GM12875 (cell line): ENCODE measurements around the gene ACHE.

Experiments used
- H3K4me3 ChIP-seq: one replicate; pipeline ENCODE4 v1.5.1; 2011; ENCODE audit warnings: low read depth, low read length, control low read depth
- TF ChIP-seq, protein P1 (sequence below): IDR thresholded peaks from 2 replicates; pipeline ENCODE4 v1.5.1; 2011; ENCODE audit warnings: low read depth, mild to moderate bottlenecking, control low read depth, inconsistent platforms, low read length, moderate library complexity, borderline replicate concordance; ENCODE audit not compliant: insufficient read depth

Gene ACHE

DNA sequence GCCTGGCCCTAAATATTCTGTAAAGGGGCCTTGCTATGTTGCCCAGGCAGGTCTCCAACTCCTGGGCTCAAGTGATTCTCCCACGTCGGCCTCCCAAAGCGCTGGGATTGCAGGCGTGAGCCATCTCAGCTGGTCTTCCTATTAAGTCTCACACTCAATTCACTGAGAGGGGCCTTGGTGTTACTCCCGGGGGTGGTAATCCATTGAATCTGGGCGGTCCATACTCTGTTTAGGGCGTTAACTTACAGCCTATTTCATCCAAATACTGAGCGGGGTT is 21.4 kb downstream of the ACHE start:
- H3K4me3 ChIP-seq: peak overlapping the region; percentile 94
- TF ChIP-seq, protein P1, sequence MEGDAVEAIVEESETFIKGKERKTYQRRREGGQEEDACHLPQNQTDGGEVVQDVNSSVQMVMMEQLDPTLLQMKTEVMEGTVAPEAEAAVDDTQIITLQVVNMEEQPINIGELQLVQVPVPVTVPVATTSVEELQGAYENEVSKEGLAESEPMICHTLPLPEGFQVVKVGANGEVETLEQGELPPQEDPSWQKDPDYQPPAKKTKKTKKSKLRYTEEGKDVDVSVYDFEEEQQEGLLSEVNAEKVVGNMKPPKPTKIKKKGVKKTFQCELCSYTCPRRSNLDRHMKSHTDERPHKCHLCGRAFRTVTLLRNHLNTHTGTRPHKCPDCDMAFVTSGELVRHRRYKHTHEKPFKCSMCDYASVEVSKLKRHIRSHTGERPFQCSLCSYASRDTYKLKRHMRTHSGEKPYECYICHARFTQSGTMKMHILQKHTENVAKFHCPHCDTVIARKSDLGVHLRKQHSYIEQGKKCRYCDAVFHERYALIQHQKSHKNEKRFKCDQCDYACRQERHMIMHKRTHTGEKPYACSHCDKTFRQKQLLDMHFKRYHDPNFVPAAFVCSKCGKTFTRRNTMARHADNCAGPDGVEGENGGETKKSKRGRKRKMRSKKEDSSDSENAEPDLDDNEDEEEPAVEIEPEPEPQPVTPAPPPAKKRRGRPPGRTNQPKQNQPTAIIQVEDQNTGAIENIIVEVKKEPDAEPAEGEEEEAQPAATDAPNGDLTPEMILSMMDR: no peak

- peak overlapping the region; percentile 94 for H3K4me3 ChIP-seq
- TF ChIP-seq, protein P1: no peak
Observed at GRCh38 chr7:100873599-100874299, 21.9 kb downstream of the ACHE start.

- peak overlapping the region; percentile 93 for H3K4me3 ChIP-seq
- TF ChIP-seq, protein P1: no peak
Observed at GRCh38 chr7:100867776-100868485, 27.8 kb downstream of the ACHE start.

DNA sequence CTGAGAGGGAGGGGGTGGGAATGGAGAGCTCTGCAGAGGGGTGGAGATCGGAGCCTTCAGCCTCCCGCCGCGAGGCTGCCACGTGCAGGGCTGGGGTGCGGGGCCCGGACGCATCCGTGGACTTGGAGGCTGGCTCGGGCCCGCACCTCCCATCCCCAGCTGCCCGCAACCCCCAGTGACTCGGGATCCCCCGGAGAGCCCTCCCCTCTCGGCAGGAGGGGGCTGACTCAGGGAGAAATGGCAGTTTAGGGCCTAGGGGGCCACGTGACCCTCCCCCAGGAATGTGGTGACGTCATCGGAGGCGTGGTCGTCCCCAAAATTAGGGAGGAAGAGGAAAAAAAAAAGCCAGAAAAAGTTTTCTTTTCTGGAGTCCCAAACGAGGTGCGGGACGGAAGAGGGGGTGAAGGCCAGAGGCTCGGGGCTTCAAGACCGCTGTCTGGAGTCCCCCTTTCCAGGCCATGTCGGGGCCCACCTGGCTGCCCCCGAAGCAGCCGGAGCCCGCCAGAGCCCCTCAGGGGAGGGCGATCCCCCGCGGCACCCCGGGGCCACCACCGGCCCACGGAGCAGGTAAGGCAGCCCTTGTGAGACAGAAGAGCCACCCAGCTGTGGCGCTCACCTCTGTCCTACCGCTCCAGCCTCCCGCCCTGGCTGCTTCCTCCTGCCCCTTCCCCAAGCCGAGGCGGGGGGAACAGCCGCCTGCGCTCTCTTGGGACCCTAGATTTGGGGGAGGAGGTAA is 28.5 kb downstream of the ACHE start, which contains the start of gene TRIP6:
Gene TRIP6, plus strand, starts transcription at position 348 of the 736 bp plus-strand sequence. Its CDS starts 111 bp downstream, at position 459.
- H3K4me3 ChIP-seq: peak within 1 kb of the TSS; percentile 93
- TF ChIP-seq, protein P1: no peak

DNA sequence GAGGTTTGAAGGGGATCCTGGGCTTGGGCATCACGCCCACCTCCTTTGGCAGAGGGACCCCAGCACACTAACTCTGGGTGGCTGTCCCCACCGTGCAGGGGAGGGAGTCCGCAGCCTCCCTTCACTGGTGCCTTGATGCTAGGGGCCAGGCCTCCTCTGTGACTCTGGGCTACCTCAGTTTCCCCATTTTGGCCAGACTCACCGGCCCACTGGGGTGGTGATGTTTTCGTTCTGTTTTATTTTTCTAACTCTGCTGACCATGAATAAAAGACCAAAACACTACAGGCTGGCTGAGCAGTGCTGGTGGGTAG is 29.0 kb downstream of the ACHE start:
- TF ChIP-seq, protein P1: no peak
- peak overlapping the region; percentile 93 for H3K4me3 ChIP-seq

- TF ChIP-seq, protein P1: no peak
- H3K4me3 ChIP-seq: peak overlapping the region; percentile 93
Observed at GRCh38 chr7:100865938-100866728, 29.6 kb downstream of the ACHE start.
